GM06990 (cell line): ENCODE results near the gene DDX1.

ENCODE experiments used
- DNase-seq: peaks from one replicate; pipeline ENCODE4 v3.0.0-alpha.2; 2011; ENCODE audit not compliant: insufficient read length; ENCODE audit errors: extremely low read depth
- H3K27me3 ChIP-seq: replicated peaks from 2 replicates; pipeline ENCODE4 v1.6.0; 2011; ENCODE audit warnings: low read length; ENCODE audit not compliant: control insufficient read depth, insufficient read depth
- H3K36me3 ChIP-seq: 2 replicates; pipeline ENCODE4 v1.5.1; 2011; ENCODE audit warnings: low read length; ENCODE audit not compliant: control insufficient read depth, insufficient read depth
- H3K4me3 ChIP-seq: replicated peaks from 2 replicates; pipeline ENCODE4 v1.5.1; 2011; ENCODE audit warnings: low read depth, mild to moderate bottlenecking, control low read depth, low read length
- TF ChIP-seq, protein P1 (sequence below): IDR thresholded peaks from 2 replicates; pipeline ENCODE4 v1.5.1; 2011; ENCODE audit warnings: low read length, control low read depth, mild to moderate bottlenecking, inconsistent platforms; ENCODE audit not compliant: insufficient read depth, poor library complexity, severe bottlenecking

DDX1 gene

DNA sequence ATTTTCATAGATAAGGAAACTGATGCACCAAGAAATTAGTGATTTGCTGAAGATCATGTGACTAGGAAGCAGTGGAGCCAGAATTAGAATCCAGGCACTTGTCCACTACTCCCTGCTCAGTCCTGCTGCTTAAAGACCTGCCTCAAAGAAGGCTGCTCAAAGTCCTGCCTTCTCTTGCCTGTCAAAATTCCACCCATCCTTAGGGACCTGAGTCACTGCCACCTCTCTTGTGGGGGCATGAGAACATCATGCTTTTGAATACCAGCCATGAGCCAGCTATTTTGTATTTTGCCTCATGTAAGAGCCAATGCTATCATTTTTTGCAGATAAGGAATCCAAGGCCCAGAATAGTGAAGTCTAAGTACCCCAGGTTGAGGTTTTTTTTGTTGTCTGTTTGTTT is 47.1 kb downstream of the DDX1 start:
- peaks cover 2% of the 10 kb centered on the region; the same call in 1 of the 2 replicates for H3K36me3 ChIP-seq
- no peak for DNase-seq
- H3K4me3 ChIP-seq: no peak overlapping the region
- H3K27me3 ChIP-seq: no peaks in the 10 kb centered on the region
- TF ChIP-seq, protein P1, sequence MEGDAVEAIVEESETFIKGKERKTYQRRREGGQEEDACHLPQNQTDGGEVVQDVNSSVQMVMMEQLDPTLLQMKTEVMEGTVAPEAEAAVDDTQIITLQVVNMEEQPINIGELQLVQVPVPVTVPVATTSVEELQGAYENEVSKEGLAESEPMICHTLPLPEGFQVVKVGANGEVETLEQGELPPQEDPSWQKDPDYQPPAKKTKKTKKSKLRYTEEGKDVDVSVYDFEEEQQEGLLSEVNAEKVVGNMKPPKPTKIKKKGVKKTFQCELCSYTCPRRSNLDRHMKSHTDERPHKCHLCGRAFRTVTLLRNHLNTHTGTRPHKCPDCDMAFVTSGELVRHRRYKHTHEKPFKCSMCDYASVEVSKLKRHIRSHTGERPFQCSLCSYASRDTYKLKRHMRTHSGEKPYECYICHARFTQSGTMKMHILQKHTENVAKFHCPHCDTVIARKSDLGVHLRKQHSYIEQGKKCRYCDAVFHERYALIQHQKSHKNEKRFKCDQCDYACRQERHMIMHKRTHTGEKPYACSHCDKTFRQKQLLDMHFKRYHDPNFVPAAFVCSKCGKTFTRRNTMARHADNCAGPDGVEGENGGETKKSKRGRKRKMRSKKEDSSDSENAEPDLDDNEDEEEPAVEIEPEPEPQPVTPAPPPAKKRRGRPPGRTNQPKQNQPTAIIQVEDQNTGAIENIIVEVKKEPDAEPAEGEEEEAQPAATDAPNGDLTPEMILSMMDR: no peak

DNA sequence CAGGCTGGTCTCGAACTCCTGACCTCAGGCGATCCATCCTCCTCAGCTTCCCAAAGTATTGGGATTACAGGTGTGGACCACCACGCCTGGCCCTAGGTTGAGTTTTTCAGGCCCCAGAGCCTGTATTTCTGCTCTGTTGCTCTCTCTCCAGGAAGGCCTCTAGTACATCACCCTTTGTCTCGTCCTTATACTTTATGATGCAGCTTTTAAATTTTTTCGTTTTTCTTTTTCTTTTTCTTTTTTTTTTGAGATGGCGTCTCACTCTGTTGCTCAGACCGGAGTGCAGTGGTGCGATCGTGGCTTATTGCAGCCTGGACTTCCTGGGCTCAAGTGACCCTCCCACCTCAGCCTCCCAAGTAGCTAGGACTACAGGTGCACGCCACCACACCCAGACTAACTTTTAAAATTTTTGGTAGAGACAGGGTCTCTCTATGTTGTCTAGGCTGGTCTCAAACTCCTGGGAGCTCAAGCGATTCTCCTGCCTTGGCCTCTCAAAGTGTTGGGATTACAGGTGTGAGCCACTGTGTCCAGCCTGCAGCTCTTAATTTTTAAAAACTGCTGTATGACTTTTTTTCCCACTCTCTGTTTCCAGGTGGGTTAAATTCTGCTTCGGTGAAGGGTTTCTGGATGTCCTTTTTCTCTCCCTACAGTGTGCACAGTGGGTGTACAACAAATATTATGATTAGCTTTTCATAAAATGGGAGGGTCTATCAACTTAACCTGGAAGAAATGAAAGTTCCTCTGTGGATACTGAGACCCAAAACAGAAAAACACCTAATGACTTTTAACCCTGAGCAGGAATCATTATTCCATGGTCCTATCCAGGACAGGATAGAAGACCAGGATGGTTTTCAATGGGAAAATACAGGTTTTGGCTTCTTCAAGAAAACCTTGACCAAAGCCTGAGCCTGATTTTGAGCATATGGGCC is 47.9 kb downstream of the DDX1 start:
- Histone ChIP-seq H3K4me3 (no peak overlapping the region), H3K36me3 (peaks cover 2% of the 10 kb centered on the region; the same call in 1 of the 2 replicates), H3K27me3 (no peaks in the 10 kb centered on the region)
- no peak for DNase-seq
- TF ChIP-seq, protein P1: no peak

DNA sequence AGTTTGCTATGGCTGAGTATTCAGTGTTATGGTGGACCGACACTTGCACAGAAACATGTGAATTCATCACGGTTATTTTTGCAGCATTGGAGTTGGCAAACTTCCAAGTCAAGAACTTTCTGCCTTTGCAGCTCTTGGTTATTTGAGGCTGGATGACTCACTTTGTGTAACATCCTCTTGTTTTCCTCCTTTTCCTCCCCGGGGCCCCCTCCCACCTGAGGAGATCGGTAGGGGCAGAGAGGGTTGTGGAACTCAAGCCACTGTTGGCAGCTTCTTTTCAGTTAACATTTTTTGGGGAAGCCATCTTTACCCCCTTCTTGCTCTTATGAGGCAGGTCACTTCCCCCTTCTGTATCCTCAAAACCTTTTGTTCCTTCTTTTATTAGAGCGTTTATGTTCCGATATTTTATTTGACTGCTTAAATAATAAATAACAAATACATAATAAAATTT is 48.6 kb downstream of the DDX1 start:
- Histone ChIP-seq H3K36me3 (peaks cover 2% of the 10 kb centered on the region; the same call in 1 of the 2 replicates), H3K4me3 (no peak overlapping the region), H3K27me3 (no peaks in the 10 kb centered on the region)
- TF ChIP-seq, protein P1: no peak
- DNase-seq: no peak

DNA sequence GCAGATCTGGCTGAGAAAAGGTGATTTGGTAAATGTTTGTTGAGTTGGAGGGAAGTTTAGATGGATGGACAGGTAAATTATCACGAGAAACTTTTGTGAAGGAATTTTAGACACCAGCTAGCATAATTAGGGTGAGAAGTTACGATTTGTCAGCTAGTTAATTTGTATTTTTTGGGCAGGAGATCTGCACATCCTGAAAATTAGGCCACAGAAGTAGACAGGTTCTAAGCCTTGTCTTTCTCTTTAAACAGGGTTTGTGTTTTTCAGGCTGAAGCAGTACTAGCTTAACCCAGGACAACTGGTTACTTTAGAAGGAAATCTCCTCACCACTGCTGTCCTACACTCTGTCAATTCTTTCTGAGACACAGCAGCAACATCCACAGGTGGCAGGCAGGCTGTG is 49.1 kb downstream of the DDX1 start:
- TF ChIP-seq, protein P1: no peak
- DNase-seq: no peak
- Histone ChIP-seq H3K4me3 (no peak overlapping the region), H3K27me3 (no peaks in the 10 kb centered on the region), H3K36me3 (peaks cover 2% of the 10 kb centered on the region; the same call in 1 of the 2 replicates)

DNA sequence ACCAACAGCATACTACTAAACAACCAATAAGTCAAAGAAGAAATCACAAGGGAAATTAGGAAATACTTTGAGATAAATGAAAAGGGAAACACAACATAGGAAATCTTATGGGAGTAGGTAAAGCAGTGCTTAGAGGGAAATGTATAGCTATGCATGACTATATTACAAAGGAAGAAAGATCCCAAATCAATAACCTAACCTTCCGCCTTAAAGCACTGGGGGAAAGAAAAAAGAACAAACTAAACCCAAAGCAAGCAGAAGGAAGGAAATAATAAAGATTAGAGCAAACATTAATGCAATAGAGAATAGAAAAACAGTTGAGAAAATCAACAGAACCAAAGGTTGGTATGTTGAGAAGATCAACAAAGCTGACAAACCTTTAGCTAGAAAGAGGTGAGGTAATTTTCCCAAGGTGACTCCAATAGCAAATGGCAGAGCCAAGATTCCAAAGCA is 49.9 kb downstream of the DDX1 start:
- H3K27me3 ChIP-seq: no peaks in the 10 kb centered on the region; the same call in 1 of the 2 replicates
- DNase-seq: no peak
- TF ChIP-seq, protein P1: no peak
- H3K4me3 ChIP-seq: no peak overlapping the region
- H3K36me3 ChIP-seq: no peaks in the 10 kb centered on the region
